GM23248 (cell line): ENCODE measurements around the gene MECR.

Experiments
- EZH2 ChIP-seq: fragments of 200-600 bp; sonication (generic); IDR thresholded peaks from 2 replicates; pipeline ENCODE4 v1.6.1; 2018; ENCODE audit warnings: antibody characterized with exemption, mild to moderate bottlenecking; ENCODE audit not compliant: insufficient read depth, poor library complexity, severe bottlenecking
- EZH2phosphoT487 ChIP-seq: fragments of 200-600 bp; sonication (generic); IDR thresholded peaks from 2 replicates; pipeline ENCODE4 v1.6.1; 2018; ENCODE audit warnings: antibody characterized with exemption, moderate library complexity, mild to moderate bottlenecking, low read depth; ENCODE audit not compliant: insufficient read depth

DNA sequence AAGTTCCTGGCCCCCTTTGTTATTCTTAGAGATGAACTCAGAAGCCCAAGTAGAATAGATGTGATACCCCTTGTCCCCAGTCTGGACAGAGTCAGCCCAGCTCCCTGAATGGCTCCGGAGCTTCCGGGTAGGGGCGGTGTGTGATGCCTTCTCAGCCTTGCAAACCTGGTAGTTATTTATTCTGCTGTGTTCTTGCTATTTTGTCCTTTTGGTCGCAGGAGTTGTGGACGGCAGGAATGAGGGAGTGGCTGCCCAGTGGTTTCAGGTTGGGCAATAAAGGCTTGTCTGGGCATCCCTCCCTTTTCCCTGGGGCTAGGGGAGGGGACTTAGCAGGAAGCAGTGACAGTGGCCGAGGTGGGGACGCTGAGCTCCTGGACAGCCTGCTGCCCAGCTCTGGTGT, 8.4 kb upstream of the MECR start:
- TF ChIP-seq EZH2 (no peak), EZH2phosphoT487 (no peak)
